ENCODE results near the gene KRT72.

KRT72 gene

DNA sequence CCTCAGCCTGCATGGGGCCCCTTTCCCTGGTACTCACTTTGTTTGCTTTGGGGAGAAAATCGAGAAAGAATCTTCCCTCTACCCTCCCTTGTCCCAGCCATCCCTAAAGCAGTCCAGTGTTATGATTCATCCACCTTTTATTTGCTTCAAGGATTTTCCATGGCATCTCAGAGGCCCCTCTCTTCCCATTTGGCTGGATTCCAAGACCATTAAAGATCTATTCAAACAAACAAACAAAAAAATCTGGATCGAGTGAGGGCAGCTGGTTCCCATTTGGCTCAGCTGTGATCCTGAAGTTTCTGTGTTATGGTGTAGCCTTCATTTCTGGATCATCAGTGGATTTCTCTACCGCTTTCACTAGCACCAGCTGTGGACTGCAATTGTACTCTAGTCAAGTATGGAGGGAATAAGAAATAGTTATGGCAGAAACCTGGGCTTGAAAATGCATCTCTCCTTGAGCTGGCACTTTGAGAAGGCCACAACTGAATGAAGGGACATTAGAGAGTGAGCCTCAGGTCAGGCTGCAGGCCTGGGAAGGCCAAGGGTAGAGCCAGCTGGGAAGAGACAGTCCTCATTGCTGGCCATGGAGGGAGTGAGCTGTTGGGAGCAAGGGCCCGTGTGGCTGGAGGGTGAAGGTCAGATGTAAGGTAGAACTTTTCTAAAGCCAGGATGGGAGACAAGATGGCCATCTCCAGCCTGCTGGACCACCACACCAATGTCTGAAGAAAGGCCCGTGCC is 62.0 kb downstream of the KRT72 start:
- no peak for DNase-seq

- DNase-seq: no peak
Measured at GRCh38 chr12:52537101-52537500, 64.2 kb downstream of the KRT72 start.

Data from T1000 (cell line).